Stimulated activated CD8-positive, alpha-beta memory T cell treated with anti-CD3 and anti-CD28 coated beads, Interleukin-12 subunit alpha, Interleukin-12 subunit beta, amount 100 ng/mL, for 24 hours (primary cell): ENCODE results near the gene FBXO46.
A peak's percentile ranks its signal among the peaks of the same experiment; 100 is the strongest.
"Not testable (repeated sequence)": the region's sequence is repeated elsewhere in the genome, so short reads cannot be mapped to it uniquely, and the experiment has no call there.

ENCODE experiments used
- DNase-seq: peaks from one replicate; pipeline ENCODE4 v3.0.0-alpha.2; 2020; ENCODE audit errors: extremely low read depth

The FBXO46 gene

GRCh38 chr19:45728683-45729082 lies 2.0 kb downstream of the FBXO46 start:
- DNase-seq, result not testable (repeated sequence)

GRCh38 chr19:45720065-45720464 lies 10.6 kb downstream of the FBXO46 start:
- DNase-seq, result not testable (repeated sequence)

- no peak for DNase-seq
Observed at GRCh38 chr19:45717983-45718650, 12.6 kb downstream of the FBXO46 start.

- peak; percentile 96 for DNase-seq
Observed at GRCh38 chr19:45717131-45717982, 13.3 kb downstream of the FBXO46 start.

- DNase-seq, result no peak
Observed at GRCh38 chr19:45716359-45717130, 14.2 kb downstream of the FBXO46 start.

GRCh38 chr19:45715139-45715538 lies 15.6 kb downstream of the FBXO46 start:
- no peak for DNase-seq

GRCh38 chr19:45713141-45713540 lies 17.6 kb downstream of the FBXO46 start:
- no peak for DNase-seq

- no peak for DNase-seq
Observed at GRCh38 chr19:45712699-45713067, 18.0 kb downstream of the FBXO46 start.

GRCh38 chr19:45711851-45712698 lies 18.6 kb downstream of the FBXO46 start:
- no peak for DNase-seq

- DNase-seq, result no peak
Observed at GRCh38 chr19:45710356-45711130, 20.2 kb downstream of the FBXO46 start.

- no peak for DNase-seq
Observed at GRCh38 chr19:45705710-45706415, 24.8 kb downstream of the FBXO46 start.

GRCh38 chr19:45705115-45705514 lies 25.6 kb downstream of the FBXO46 start:
- no peak for DNase-seq

- DNase-seq, result no peak
Observed at GRCh38 chr19:45701676-45702075, 29.0 kb downstream of the FBXO46 start.

- DNase-seq, result no peak
Observed at GRCh38 chr19:45693106-45693788, 37.4 kb downstream of the FBXO46 start.

- peak; percentile 95 for DNase-seq
Observed at GRCh38 chr19:45692187-45693105, 38.2 kb downstream of the FBXO46 start, which contains the start of gene QPCTL. Gene QPCTL (plus strand): TSS chr19:45692666. CDS start chr19:45692704, 38 bp downstream.

- DNase-seq, result peak; percentile 80
Observed at GRCh38 chr19:45691516-45692186, 39.0 kb downstream of the FBXO46 start, which contains the start of gene SNRPD2. Gene SNRPD2 (minus strand): TSS chr19:45691953. CDS start chr19:45691888, 65 bp downstream.

- DNase-seq, result no peak
Observed at GRCh38 chr19:45687599-45687998, 43.1 kb downstream of the FBXO46 start.
